H9 (cell line): ENCODE measurements around the gene EZH2. TPM values are rescaled to one million over a fixed set of nuclear protein-coding genes. Genes with fewer than 3 reads are reported as not detected.

ENCODE experiments used
- DNase-seq: peaks from one replicate; pipeline ENCODE4 v3.0.0-alpha.2; 2017
- H2AFZ ChIP-seq: one replicate; pipeline ENCODE4 v1.6.1; 2013; ENCODE audit warnings: mild to moderate bottlenecking, low read length, control low read depth, moderate library complexity
- H2AK5ac ChIP-seq: 2 replicates; pipeline ENCODE4 v1.6.1; 2013; ENCODE audit warnings: low read length, control low read depth, mixed read lengths; ENCODE audit not compliant: insufficient read length
- H2BK120ac ChIP-seq: one replicate; pipeline ENCODE4 v1.6.1; 2013; ENCODE audit warnings: low read depth, mild to moderate bottlenecking, low read length, control low read depth, inconsistent platforms; ENCODE audit not compliant: poor library complexity, severe bottlenecking
- H2BK12ac ChIP-seq: 2 replicates; pipeline ENCODE4 v1.6.1; 2013; ENCODE audit warnings: low read length, control low read depth, mixed read lengths, low read depth; ENCODE audit not compliant: insufficient read length
- H2BK15ac ChIP-seq: 2 replicates; pipeline ENCODE4 v1.6.1; 2013; ENCODE audit warnings: low read depth, low read length, control low read depth
- H2BK20ac ChIP-seq: one replicate; pipeline ENCODE4 v1.6.1; 2013; ENCODE audit warnings: low read depth, mild to moderate bottlenecking, low read length, control low read depth, inconsistent platforms; ENCODE audit not compliant: poor library complexity, severe bottlenecking
- H2BK5ac ChIP-seq: 2 replicates; pipeline ENCODE4 v1.6.1; 2013; ENCODE audit warnings: low read length, control low read depth, mixed read lengths; ENCODE audit not compliant: insufficient read length
- H3K14ac ChIP-seq: 2 replicates; pipeline ENCODE4 v1.6.1; 2013; ENCODE audit warnings: low read length, control low read depth; ENCODE audit not compliant: insufficient read depth
- H3K18ac ChIP-seq: 2 replicates; pipeline ENCODE4 v1.6.1; 2013; ENCODE audit warnings: low read depth, mild to moderate bottlenecking, mixed read lengths, low read length, control low read depth; ENCODE audit not compliant: insufficient read length
- H3K23ac ChIP-seq: 2 replicates; pipeline ENCODE4 v1.6.1; 2013; ENCODE audit warnings: low read length, control low read depth, mixed read lengths, low read depth; ENCODE audit not compliant: insufficient read length
- H3K23me2 ChIP-seq: 2 replicates; pipeline ENCODE4 v1.6.1; 2013; ENCODE audit warnings: low read depth, mild to moderate bottlenecking, mixed read lengths, low read length, control low read depth; ENCODE audit not compliant: insufficient read length, poor library complexity, severe bottlenecking
- H3K27ac ChIP-seq: 2 replicates; pipeline ENCODE4 v1.5.1; 2013; ENCODE audit warnings: low read length, control low read depth, mixed read lengths, low read depth; ENCODE audit not compliant: insufficient read length
- H3K27me3 ChIP-seq: 2 replicates; pipeline ENCODE4 v1.6.1; 2013; ENCODE audit warnings: low read length, control low read depth, inconsistent platforms; ENCODE audit not compliant: insufficient read depth
- H3K4ac ChIP-seq: 2 replicates; pipeline ENCODE4 v1.6.1; 2013; ENCODE audit warnings: low read depth, mild to moderate bottlenecking, control low read depth, inconsistent platforms, low read length, moderate library complexity
- H3K4me1 ChIP-seq: 2 replicates; pipeline ENCODE4 v1.6.1; 2013; ENCODE audit warnings: low read length, control low read depth, inconsistent platforms; ENCODE audit not compliant: insufficient read depth
- H3K4me2 ChIP-seq: 2 replicates; pipeline ENCODE4 v1.6.1; 2013; ENCODE audit warnings: low read length, control low read depth, mixed read lengths; ENCODE audit not compliant: insufficient read length, insufficient read depth
- H3K56ac ChIP-seq: 2 replicates; pipeline ENCODE4 v1.6.1; 2013; ENCODE audit warnings: low read depth, mild to moderate bottlenecking, mixed read lengths, low read length, control low read depth; ENCODE audit not compliant: insufficient read length
- H3K79me1 ChIP-seq: 2 replicates; pipeline ENCODE4 v1.6.1; 2013; ENCODE audit warnings: low read depth, mild to moderate bottlenecking, moderate library complexity, low read length, control low read depth, inconsistent platforms; ENCODE audit not compliant: insufficient read depth, poor library complexity, severe bottlenecking
- H3K79me2 ChIP-seq: 2 replicates; pipeline ENCODE4 v1.6.1; 2013; ENCODE audit warnings: low read length, control low read depth, inconsistent platforms; ENCODE audit not compliant: insufficient read depth
- H3K9ac ChIP-seq: 2 replicates; pipeline ENCODE4 v1.6.1; 2013; ENCODE audit warnings: low read length, control low read depth, mixed read lengths; ENCODE audit not compliant: insufficient read length; ENCODE audit errors: extremely low read depth
- H3K9me3 ChIP-seq: one replicate; pipeline ENCODE4 v1.6.1; 2013; ENCODE audit warnings: low read depth, low read length, inconsistent platforms; ENCODE audit not compliant: control insufficient read depth
- H3T11ph ChIP-seq: one replicate; pipeline ENCODE4 v1.6.1; 2013; ENCODE audit warnings: mild to moderate bottlenecking, low read length, control low read depth, inconsistent platforms
- H4K20me1 ChIP-seq: one replicate; pipeline ENCODE4 v1.6.1; 2013; ENCODE audit not compliant: control insufficient read depth, insufficient read length, insufficient read depth
- H4K5ac ChIP-seq: 2 replicates; pipeline ENCODE4 v1.6.1; 2013; ENCODE audit warnings: low read depth, mild to moderate bottlenecking, mixed read lengths, low read length, control low read depth; ENCODE audit not compliant: insufficient read length
- H4K8ac ChIP-seq: replicated peaks from 2 replicates; pipeline ENCODE4 v1.6.1; 2013; ENCODE audit warnings: low read length, control low read depth, mixed read lengths, low read depth; ENCODE audit not compliant: insufficient read length
- H4K91ac ChIP-seq: 2 replicates; pipeline ENCODE4 v1.6.1; 2013; ENCODE audit warnings: low read depth, mild to moderate bottlenecking, moderate library complexity, mixed read lengths, low read length, control low read depth; ENCODE audit not compliant: insufficient read length
- H3K27ac Mint-ChIP-seq, 3 experiments: 2 replicates in 2 of 3; 3 replicates in 1 of 3; pipeline ENCODE4 v1.8.0; 2020 to 2021; ENCODE audit warnings: mixed read lengths in 3 of 3, mild to moderate bottlenecking in 1 of 3, moderate library complexity in 1 of 3
- H3K27me3 Mint-ChIP-seq: 2 replicates; pipeline ENCODE4 v1.8.0; 2021; ENCODE audit warnings: low read depth, mild to moderate bottlenecking, moderate library complexity, mixed read lengths
- H3K36me3 Mint-ChIP-seq, 3 experiments: 2 replicates in 2 of 3; 3 replicates in 1 of 3; pipeline ENCODE4 v1.8.0; 2020 to 2021; ENCODE audit warnings: low read depth in 3 of 3, mixed read lengths in 3 of 3; ENCODE audit not compliant: insufficient read depth in 1 of 3
- H3K4me1 Mint-ChIP-seq, 2 experiments: 2 replicates each; pipeline ENCODE4 v1.8.0; 2020; ENCODE audit warnings: mixed read lengths in 2 of 2
- H3K4me3 Mint-ChIP-seq, 2 experiments: 2 replicates in 1 of 2; 3 replicates in 1 of 2; pipeline ENCODE4 v1.8.0; 2020 to 2021; ENCODE audit warnings: mild to moderate bottlenecking in 2 of 2, mixed read lengths in 2 of 2, moderate library complexity in 1 of 2
- H3K9me3 Mint-ChIP-seq, 2 experiments: 2 replicates in 1 of 2; 3 replicates in 1 of 2; pipeline ENCODE4 v1.8.0; 2020; ENCODE audit warnings: mild to moderate bottlenecking in 2 of 2, mixed read lengths in 2 of 2, moderate library complexity in 1 of 2
- WGBS: extraction: QIAGEN DNeasy Blood & Tissue Kit; methylation state at CpG from one replicate; pipeline ENCODE4 v1.1.7; 2013; ENCODE audit warnings: missing lambda C conversion rate, low lambda C conversion rate, mixed read lengths; ENCODE audit not compliant: insufficient read length; ENCODE audit errors: extremely low coverage; 5-methylcytosine and 5-hydroxymethylcytosine counted together
- total RNA-seq: library from RNA; stranded (reverse); gene quantifications from 2 replicates; pipeline ENCODE4 v1.2.1, GENCODE V29; 2021
- TF ChIP-seq, protein P1 (sequence below): fragments of 200-600 bp; sonication (generic); conservative IDR thresholded peaks from 3 replicates; pipeline ENCODE4 v1.8.0; 2021; ENCODE audit warnings: antibody characterized with exemption, mild to moderate bottlenecking

EZH2 gene
- total RNA-seq, 1 experiment from 2014 or later = 41.3 TPM

DNA sequence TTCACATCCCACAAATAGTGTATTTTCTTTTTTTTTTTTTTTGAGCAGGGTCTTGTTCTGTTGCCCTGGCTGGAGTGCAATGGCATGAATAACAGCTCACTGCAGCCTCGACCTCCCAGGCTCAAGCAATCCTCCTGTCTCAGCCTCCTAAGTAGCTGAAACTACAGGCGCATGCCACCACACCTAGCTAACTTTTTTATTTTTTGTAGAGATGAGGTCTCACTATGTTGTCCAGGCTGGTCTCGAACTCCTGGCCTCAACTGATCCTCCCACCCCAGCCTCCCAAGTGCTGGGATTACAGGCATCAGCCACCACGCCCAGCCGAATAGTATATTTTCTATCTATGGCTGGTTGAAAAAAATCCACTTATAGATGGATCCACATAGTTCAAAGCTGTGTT lies 12.5 kb downstream of the EZH2 start:
- Histone ChIP-seq H3K27ac (no peak overlapping the region), H3K79me1 (peaks cover 16% of the 10 kb centered on the region), H2AFZ (no peak overlapping the region), H3K23me2 (no peaks in the 10 kb centered on the region), H3K4ac (no peak overlapping the region), H3K79me2 (peaks cover 35% of the 10 kb centered on the region; the same call in 1 of the 2 replicates), H3K4me1 (no peaks in the 10 kb centered on the region), H3K23ac (no peak overlapping the region), H3K27me3 (no peaks in the 10 kb centered on the region), H4K91ac (no peak overlapping the region), H2BK120ac (no peak overlapping the region), H2BK5ac (no peak overlapping the region), H3T11ph (no peak overlapping the region), H4K5ac (no peak overlapping the region), H3K56ac (no peak overlapping the region), H2BK20ac (no peak overlapping the region), H3K9me3 (no peaks in the 10 kb centered on the region), H3K14ac (no peak overlapping the region), H4K20me1 (no peaks in the 10 kb centered on the region), H3K18ac (no peak overlapping the region), H2AK5ac (no peak overlapping the region), H4K8ac (no peak overlapping the region), H3K4me2 (no peak overlapping the region), H3K9ac (no peak overlapping the region), H2BK12ac (no peak overlapping the region), H2BK15ac (no peak overlapping the region)
- Mint-ChIP-seq H3K4me1 (peaks cover 22 to 40% of the 10 kb centered on the region in 2 experiments), H3K36me3 (peaks cover 11 to 12% (median 11%) of the 10 kb centered on the region in 3 experiments; a peak in 6 of 7 replicates), H3K9me3 (peaks cover 5 to 13% of the 10 kb centered on the region in 2 experiments), H3K27ac (no peak overlapping the region), H3K4me3 (no peak overlapping the region), H3K27me3 (no peaks in the 10 kb centered on the region)
- DNase-seq = no peak
- TF ChIP-seq, protein P1, sequence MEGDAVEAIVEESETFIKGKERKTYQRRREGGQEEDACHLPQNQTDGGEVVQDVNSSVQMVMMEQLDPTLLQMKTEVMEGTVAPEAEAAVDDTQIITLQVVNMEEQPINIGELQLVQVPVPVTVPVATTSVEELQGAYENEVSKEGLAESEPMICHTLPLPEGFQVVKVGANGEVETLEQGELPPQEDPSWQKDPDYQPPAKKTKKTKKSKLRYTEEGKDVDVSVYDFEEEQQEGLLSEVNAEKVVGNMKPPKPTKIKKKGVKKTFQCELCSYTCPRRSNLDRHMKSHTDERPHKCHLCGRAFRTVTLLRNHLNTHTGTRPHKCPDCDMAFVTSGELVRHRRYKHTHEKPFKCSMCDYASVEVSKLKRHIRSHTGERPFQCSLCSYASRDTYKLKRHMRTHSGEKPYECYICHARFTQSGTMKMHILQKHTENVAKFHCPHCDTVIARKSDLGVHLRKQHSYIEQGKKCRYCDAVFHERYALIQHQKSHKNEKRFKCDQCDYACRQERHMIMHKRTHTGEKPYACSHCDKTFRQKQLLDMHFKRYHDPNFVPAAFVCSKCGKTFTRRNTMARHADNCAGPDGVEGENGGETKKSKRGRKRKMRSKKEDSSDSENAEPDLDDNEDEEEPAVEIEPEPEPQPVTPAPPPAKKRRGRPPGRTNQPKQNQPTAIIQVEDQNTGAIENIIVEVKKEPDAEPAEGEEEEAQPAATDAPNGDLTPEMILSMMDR = no peak
- no CpG with 5 or more reads among the region's 5 CpGs for WGBS
